PC-9 (cell line): Measurements from ENCODE around the gene ENAH. TPM values are rescaled to one million over a fixed set of nuclear protein-coding genes. Genes with fewer than 3 reads are reported as not detected.

ENCODE experiments used
- BruUV-seq: library from RNA; stranded (reverse); fragments of 400-500 nt; replicated peaks from 2 replicates; lab custom pipeline; 2021; lab: Mats Ljungman, UMichigan
- CTCF ChIA-PET: fragments of 300-600 bp; sonication (Branson Sonifier 250); formaldehyde crosslinking; loops from one replicate; lab custom pipeline; 2022; ENCODE audit warnings: antibody characterized with exemption; lab: Charles Lee
- POLR2A ChIA-PET: fragments of 300-600 bp; sonication (Branson Sonifier 250); formaldehyde crosslinking; loops from one replicate; lab custom pipeline; 2022; ENCODE audit warnings: antibody characterized with exemption; ENCODE audit not compliant: unreplicated experiment; lab: Charles Lee
- DNase-seq, 2 experiments: peaks; one replicate each; pipeline versions ENCODE4 v3.0.0 to v3.0.0-alpha.2; 2015 to 2022; ENCODE audit warnings: mixed read lengths in 1 of 2
- H2AFZ ChIP-seq: fragments of 200-600 bp; sonication (generic); 2 replicates; pipeline ENCODE4 v1.8.1; 2017; ENCODE audit warnings: antibody characterized with exemption
- H3F3A ChIP-seq: fragments of 200-600 bp; sonication (generic); 2 replicates; pipeline ENCODE4 v1.8.1; 2017; ENCODE audit warnings: antibody characterized with exemption, mild to moderate bottlenecking, low read depth; ENCODE audit not compliant: insufficient read depth
- H3K27ac ChIP-seq: fragments of 200-600 bp; sonication (generic); 2 replicates; pipeline ENCODE4 v1.6.1; 2016; ENCODE audit warnings: mixed run types
- H3K27me3 ChIP-seq: fragments of 200-600 bp; sonication (generic); 2 replicates; pipeline ENCODE4 v1.6.1; 2016; ENCODE audit warnings: low read depth, mixed run types; ENCODE audit not compliant: insufficient read depth
- H3K36me3 ChIP-seq: fragments of 200-600 bp; sonication (generic); 2 replicates; pipeline ENCODE4 v1.6.1; 2016; ENCODE audit warnings: low read depth, mixed run types
- H3K4me1 ChIP-seq: fragments of 200-600 bp; sonication (generic); replicated peaks from 2 replicates; pipeline ENCODE4 v1.6.1; 2016; ENCODE audit warnings: mixed run types; ENCODE audit not compliant: insufficient read depth
- H3K4me2 ChIP-seq: fragments of 200-600 bp; sonication (generic); 2 replicates; pipeline ENCODE4 v1.6.1; 2017; ENCODE audit warnings: mixed run types
- H3K4me3 ChIP-seq: fragments of 200-600 bp; sonication (generic); 2 replicates; pipeline ENCODE4 v1.6.1; 2016; ENCODE audit warnings: mixed run types
- H3K79me2 ChIP-seq: fragments of 200-600 bp; sonication (generic); 2 replicates; pipeline ENCODE4 v1.6.1; 2017; ENCODE audit warnings: low read depth, mixed run types
- H3K9me2 ChIP-seq: fragments of 200-600 bp; sonication (generic); 2 replicates; pipeline ENCODE4 v1.8.1; 2017; ENCODE audit warnings: mild to moderate bottlenecking; ENCODE audit not compliant: insufficient read depth
- H3K9me3 ChIP-seq: fragments of 200-600 bp; sonication (generic); 2 replicates; pipeline ENCODE4 v1.8.1; 2016; ENCODE audit warnings: low read depth; ENCODE audit not compliant: insufficient read depth
- H4K20me1 ChIP-seq: fragments of 200-600 bp; sonication (generic); 2 replicates; pipeline ENCODE4 v1.8.1; 2017; ENCODE audit not compliant: insufficient read depth
- EZH2 ChIP-seq: fragments of 200-600 bp; sonication (generic); IDR thresholded peaks from 2 replicates; pipeline ENCODE4 v1.8.0; 2017; ENCODE audit warnings: antibody characterized with exemption, low read depth
- intact Hi-C: fragments of 100-400 bp; cut with micrococcal nuclease; formaldehyde crosslinking; loops from one replicate; pipeline ENCODE4 v1.10.0; 2022; ENCODE audit not compliant: unreplicated experiment
- total RNA-seq: library from RNA; stranded (reverse); gene quantifications from 2 replicates; pipeline ENCODE4 v1.2.3, GENCODE V29; 2021
- TF ChIP-seq, protein P1 (sequence below): fragments of 200-600 bp; sonication (generic); conservative IDR thresholded peaks from 2 replicates; pipeline ENCODE4 v1.6.1; 2017; ENCODE audit warnings: mixed run types, antibody characterized with exemption, mild to moderate bottlenecking, moderate library complexity

Gene ENAH
- total RNA-seq, 1 experiment from 2014 or later = 167 TPM

DNA sequence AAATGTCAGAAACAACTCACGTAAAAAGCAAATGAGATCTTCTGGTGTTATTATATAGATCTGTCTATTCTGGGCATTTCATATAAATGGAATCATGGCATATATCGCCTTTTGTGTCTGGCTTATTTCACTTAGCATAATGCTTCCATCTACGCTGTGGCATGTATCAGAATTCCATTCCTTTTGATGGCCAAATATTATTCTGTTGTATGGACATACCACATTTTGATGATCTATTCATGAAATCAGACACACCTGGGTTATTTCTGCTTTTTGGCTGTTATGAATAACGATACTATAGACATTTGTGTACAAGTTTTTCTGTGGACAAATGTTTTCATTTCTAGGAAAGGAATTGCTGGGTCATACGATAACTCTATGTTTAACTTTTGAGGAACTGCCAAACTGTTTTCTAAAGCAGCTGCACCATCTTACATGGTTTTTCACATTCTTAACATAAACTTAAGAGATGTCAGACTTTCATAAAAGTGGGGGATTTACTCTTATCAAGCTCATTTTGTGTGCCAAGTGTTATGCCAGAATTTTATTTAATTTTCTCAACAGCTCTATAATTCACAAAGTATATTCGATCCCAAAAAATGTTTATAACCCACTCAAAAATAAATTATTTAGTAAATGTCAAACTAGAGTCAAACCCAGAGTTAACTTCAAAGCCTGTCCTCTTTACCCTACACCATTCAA, 7.6 kb downstream of the ENAH start:
- Histone ChIP-seq H3K27ac (no peak overlapping the region), H3F3A (no peaks in the 10 kb centered on the region; the same call in none of the 2 replicates), H2AFZ (no peak overlapping the region), H4K20me1 (peaks cover 18% of the 10 kb centered on the region; the same call in 1 of the 2 replicates), H3K9me2 (no peaks in the 10 kb centered on the region), H3K36me3 (0 out of 2 replicates have a peak, but pooled peaks cover 11% of the 10 kb centered on the region), H3K4me3 (no peak overlapping the region), H3K4me1 (peaks cover 16% of the 10 kb centered on the region), H3K4me2 (no peak overlapping the region), H3K9me3 (no peaks in the 10 kb centered on the region; the same call in 1 of the 2 replicates), H3K79me2 (peaks cover 96% of the 10 kb centered on the region), H3K27me3 (no peaks in the 10 kb centered on the region)
- no peak for DNase-seq
- intact Hi-C loops = loop anchor here (2.0 kb wide), 1 partner anchor 19 kb away; no protein-coding TSS in a partner anchor
- POLR2A ChIA-PET = no interaction called here
- CTCF ChIA-PET = no interaction called here
- no TSS peak for BruUV-seq
- TF ChIP-seq EZH2 = no peak
- TF ChIP-seq, protein P1, sequence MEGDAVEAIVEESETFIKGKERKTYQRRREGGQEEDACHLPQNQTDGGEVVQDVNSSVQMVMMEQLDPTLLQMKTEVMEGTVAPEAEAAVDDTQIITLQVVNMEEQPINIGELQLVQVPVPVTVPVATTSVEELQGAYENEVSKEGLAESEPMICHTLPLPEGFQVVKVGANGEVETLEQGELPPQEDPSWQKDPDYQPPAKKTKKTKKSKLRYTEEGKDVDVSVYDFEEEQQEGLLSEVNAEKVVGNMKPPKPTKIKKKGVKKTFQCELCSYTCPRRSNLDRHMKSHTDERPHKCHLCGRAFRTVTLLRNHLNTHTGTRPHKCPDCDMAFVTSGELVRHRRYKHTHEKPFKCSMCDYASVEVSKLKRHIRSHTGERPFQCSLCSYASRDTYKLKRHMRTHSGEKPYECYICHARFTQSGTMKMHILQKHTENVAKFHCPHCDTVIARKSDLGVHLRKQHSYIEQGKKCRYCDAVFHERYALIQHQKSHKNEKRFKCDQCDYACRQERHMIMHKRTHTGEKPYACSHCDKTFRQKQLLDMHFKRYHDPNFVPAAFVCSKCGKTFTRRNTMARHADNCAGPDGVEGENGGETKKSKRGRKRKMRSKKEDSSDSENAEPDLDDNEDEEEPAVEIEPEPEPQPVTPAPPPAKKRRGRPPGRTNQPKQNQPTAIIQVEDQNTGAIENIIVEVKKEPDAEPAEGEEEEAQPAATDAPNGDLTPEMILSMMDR = no peak

- Histone ChIP-seq H3K9me3 (no peaks in the 10 kb centered on the region; the same call in 1 of the 2 replicates), H3K27me3 (no peaks in the 10 kb centered on the region), H4K20me1 (peaks cover 14% of the 10 kb centered on the region; the same call in 1 of the 2 replicates), H3K9me2 (no peaks in the 10 kb centered on the region), H3K36me3 (0 out of 2 replicates have a peak, but pooled peaks cover 13% of the 10 kb centered on the region), H3F3A (no peaks in the 10 kb centered on the region; the same call in none of the 2 replicates), H3K79me2 (peaks cover 96% of the 10 kb centered on the region), H3K4me2 (no peak overlapping the region), H2AFZ (no peak overlapping the region), H3K4me3 (no peak overlapping the region), H3K4me1 (peaks cover 10% of the 10 kb centered on the region), H3K27ac (no peak overlapping the region)
- no peak for DNase-seq
- POLR2A ChIA-PET = no interaction called here
- TF ChIP-seq, protein P1 = no peak
- intact Hi-C loops = loop anchor here (2.0 kb wide), 1 partner anchor 18 kb away; no protein-coding TSS in a partner anchor
- CTCF ChIA-PET = no interaction called here
- BruUV-seq = no TSS peak
These were observed 8.3 kb downstream of the ENAH start for GRCh38 chr1:225644666-225645065.

GRCh38 chr1:225642177-225642576, 10.7 kb downstream of the ENAH start:
- TF ChIP-seq, protein P1 = no peak
- TF ChIP-seq EZH2 = no peak
- no peak for DNase-seq
- no peak overlapping the region for H2AFZ ChIP-seq
- no peak overlapping the region for H3K27ac ChIP-seq
- ChIA-PET POLR2A (no interaction called here), CTCF (no interaction called here)
- H3K9me3 ChIP-seq = peaks cover 5% of the 10 kb centered on the region; the same call in 1 of the 2 replicates
- H3F3A ChIP-seq = peaks cover 9% of the 10 kb centered on the region
- intact Hi-C loops = no loop called here
- H3K79me2 ChIP-seq = peaks cover 96% of the 10 kb centered on the region
- H3K4me2 ChIP-seq = no peak overlapping the region
- 0 out of 2 replicates have a peak, but pooled peaks cover 13% of the 10 kb centered on the region for H3K36me3 ChIP-seq
- no peak overlapping the region for H3K4me3 ChIP-seq
- H3K9me2 ChIP-seq = no peaks in the 10 kb centered on the region
- H3K27me3 ChIP-seq = no peaks in the 10 kb centered on the region
- H3K4me1 ChIP-seq = no peaks in the 10 kb centered on the region
- H4K20me1 ChIP-seq = 0 out of 2 replicates have a peak, but pooled peaks cover 9% of the 10 kb centered on the region
- BruUV-seq = no TSS peak
